PC-3 (cell line): ENCODE results near the gene UBXN4. TPM values are rescaled to one million over a fixed set of nuclear protein-coding genes. Genes with fewer than 3 reads are reported as not detected.

ENCODE experiments used
- ATAC-seq: fragments of 200-7000 bp; cut with Tn5 transposase; 2 replicates; pipeline ENCODE4 v1.9.1; 2020; ENCODE audit warnings: mild to moderate bottlenecking, moderate library complexity
- BruUV-seq: library from RNA; stranded (reverse); fragments of 400-500 nt; replicated peaks from 2 replicates; lab custom pipeline; 2021; lab: Mats Ljungman, UMichigan
- CTCF ChIA-PET: fragments of 300-600 bp; sonication (Branson Sonifier 250); formaldehyde crosslinking; loops from one replicate; lab custom pipeline; 2022; ENCODE audit warnings: antibody characterized with exemption; lab: Charles Lee
- POLR2A ChIA-PET: fragments of 300-600 bp; sonication (Branson Sonifier 250); formaldehyde crosslinking; loops from one replicate; lab custom pipeline; 2022; ENCODE audit warnings: antibody characterized with exemption; ENCODE audit not compliant: unreplicated experiment; lab: Charles Lee
- DNase-seq: peaks from one replicate; pipeline ENCODE4 v3.0.0-alpha.2; 2015
- H2AFZ ChIP-seq: fragments of 300-600 bp; sonication (generic); 2 replicates; pipeline ENCODE4 v1.6.0; 2016; ENCODE audit warnings: antibody characterized with exemption, low read length
- H3F3A ChIP-seq: fragments of 300-600 bp; sonication (generic); one replicate; pipeline ENCODE4 v1.6.0; 2017; ENCODE audit warnings: antibody characterized with exemption, low read length, control low read depth, mild to moderate bottlenecking; ENCODE audit not compliant: unreplicated experiment
- H3K27ac ChIP-seq: fragments of 300-600 bp; sonication (generic); 2 replicates; pipeline ENCODE4 v1.5.1; 2016; ENCODE audit warnings: mild to moderate bottlenecking, low read length
- H3K27me3 ChIP-seq: fragments of 300-600 bp; sonication (generic); 2 replicates; pipeline ENCODE4 v1.6.1; 2016; ENCODE audit warnings: low read length, mixed read lengths
- H3K36me3 ChIP-seq: fragments of 300-600 bp; sonication (generic); 2 replicates; pipeline ENCODE4 v1.6.1; 2016; ENCODE audit warnings: low read depth, mixed run types, low read length, mixed read lengths
- H3K4me1 ChIP-seq: fragments of 300-600 bp; sonication (generic); 2 replicates; pipeline ENCODE4 v1.5.1; 2016; ENCODE audit warnings: low read length; ENCODE audit not compliant: insufficient read depth
- H3K4me2 ChIP-seq: fragments of 300-600 bp; sonication (generic); 2 replicates; pipeline ENCODE4 v1.6.0; 2016; ENCODE audit warnings: low read length
- H3K4me3 ChIP-seq: fragments of 300-600 bp; sonication (generic); 2 replicates; pipeline ENCODE4 v1.5.1; 2016; ENCODE audit warnings: mild to moderate bottlenecking, low read length, mixed read lengths
- H3K79me2 ChIP-seq: fragments of 300-600 bp; sonication (generic); 2 replicates; pipeline ENCODE4 v1.6.1; 2017; ENCODE audit warnings: low read length, mixed read lengths
- H3K9ac ChIP-seq: fragments of 300-600 bp; sonication (generic); 2 replicates; pipeline ENCODE4 v1.6.0; 2016; ENCODE audit warnings: mild to moderate bottlenecking, low read length
- H3K9me2 ChIP-seq: fragments of 300-600 bp; sonication (generic); replicated peaks from 2 replicates; pipeline ENCODE4 v1.6.1; 2016; ENCODE audit warnings: mixed run types, low read length, mixed read lengths
- H3K9me3 ChIP-seq: fragments of 300-600 bp; sonication (generic); 2 replicates; pipeline ENCODE4 v1.6.1; 2016; ENCODE audit warnings: low read length, mixed read lengths
- H4K20me1 ChIP-seq: fragments of 300-600 bp; sonication (generic); 2 replicates; pipeline ENCODE4 v1.6.1; 2016; ENCODE audit warnings: low read length, mixed read lengths
- EZH2 ChIP-seq: fragments of 300-600 bp; sonication (generic); IDR thresholded peaks from one replicate; pipeline ENCODE4 v1.6.1; 2017; ENCODE audit warnings: antibody characterized with exemption, mild to moderate bottlenecking, low read length; ENCODE audit not compliant: unreplicated experiment
- EZH2phosphoT487 ChIP-seq: fragments of 300-600 bp; sonication (generic); IDR thresholded peaks from 2 replicates; pipeline ENCODE4 v1.6.1; 2018; ENCODE audit warnings: mild to moderate bottlenecking, antibody characterized with exemption, low read length, borderline replicate concordance
- intact Hi-C: fragments of 100-400 bp; cut with micrococcal nuclease; formaldehyde crosslinking; loops from 2 replicates; pipeline ENCODE4 v1.9.0; 2023
- total RNA-seq: library from RNA; depleted of rRNA; stranded (reverse); fragments of >200 nt; gene quantifications from 2 replicates; pipeline ENCODE4 v1.2.3, GENCODE V29; 2014
- TF ChIP-seq, protein P1 (sequence below): fragments of 300-600 bp; sonication (generic); conservative IDR thresholded peaks from 2 replicates; pipeline ENCODE4 v1.5.1; 2017; ENCODE audit warnings: antibody characterized with exemption, low read depth, mild to moderate bottlenecking, low read length

Gene UBXN4
- total RNA-seq, 1 experiment from 2014 or later, result 38.3 TPM

DNA sequence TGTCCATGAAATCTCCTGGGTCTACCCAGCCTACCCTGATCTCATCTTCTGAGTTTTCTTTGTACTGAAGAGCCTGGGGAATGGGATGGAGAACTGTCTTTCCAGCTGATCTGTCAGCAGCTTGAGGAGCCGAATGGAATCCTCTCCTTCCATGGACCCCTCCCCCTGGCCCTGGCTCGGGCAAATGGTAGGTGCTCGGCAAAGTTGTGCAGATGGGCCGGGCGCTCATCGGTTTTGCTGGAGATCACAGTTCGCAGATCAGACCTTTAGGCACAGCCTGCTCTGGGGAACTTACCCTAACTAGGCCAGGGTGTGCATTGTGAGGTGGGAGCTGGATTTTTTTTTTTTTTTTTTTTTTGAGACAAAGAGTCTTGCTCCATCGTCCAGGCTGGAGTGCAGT lies 55.0 kb downstream of the UBXN4 start:
- H3F3A ChIP-seq, result no peaks in the 10 kb centered on the region
- POLR2A ChIA-PET, result no interaction called here

GRCh38 chr2:135797497-135798274 lies 56.0 kb downstream of the UBXN4 start:
- H3K4me1 ChIP-seq, result no peaks in the 10 kb centered on the region
- TF ChIP-seq, protein P1, sequence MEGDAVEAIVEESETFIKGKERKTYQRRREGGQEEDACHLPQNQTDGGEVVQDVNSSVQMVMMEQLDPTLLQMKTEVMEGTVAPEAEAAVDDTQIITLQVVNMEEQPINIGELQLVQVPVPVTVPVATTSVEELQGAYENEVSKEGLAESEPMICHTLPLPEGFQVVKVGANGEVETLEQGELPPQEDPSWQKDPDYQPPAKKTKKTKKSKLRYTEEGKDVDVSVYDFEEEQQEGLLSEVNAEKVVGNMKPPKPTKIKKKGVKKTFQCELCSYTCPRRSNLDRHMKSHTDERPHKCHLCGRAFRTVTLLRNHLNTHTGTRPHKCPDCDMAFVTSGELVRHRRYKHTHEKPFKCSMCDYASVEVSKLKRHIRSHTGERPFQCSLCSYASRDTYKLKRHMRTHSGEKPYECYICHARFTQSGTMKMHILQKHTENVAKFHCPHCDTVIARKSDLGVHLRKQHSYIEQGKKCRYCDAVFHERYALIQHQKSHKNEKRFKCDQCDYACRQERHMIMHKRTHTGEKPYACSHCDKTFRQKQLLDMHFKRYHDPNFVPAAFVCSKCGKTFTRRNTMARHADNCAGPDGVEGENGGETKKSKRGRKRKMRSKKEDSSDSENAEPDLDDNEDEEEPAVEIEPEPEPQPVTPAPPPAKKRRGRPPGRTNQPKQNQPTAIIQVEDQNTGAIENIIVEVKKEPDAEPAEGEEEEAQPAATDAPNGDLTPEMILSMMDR, result peak; percentile 95
- no peak for TF ChIP-seq EZH2phosphoT487
- intact Hi-C loops, result loop anchor here (1.0 kb wide), 1 partner anchor 808 kb away; no protein-coding TSS in a partner anchor
- no peaks in the 10 kb centered on the region for H3K27me3 ChIP-seq
- H3K9me3 ChIP-seq, result no peaks in the 10 kb centered on the region
- peak; percentile 79 for DNase-seq
- no peak overlapping the region for H3K27ac ChIP-seq
- no peak overlapping the region for H3K9ac ChIP-seq
- no peaks in the 10 kb centered on the region for H4K20me1 ChIP-seq
- no peaks in the 10 kb centered on the region for H3K79me2 ChIP-seq
- H3K9me2 ChIP-seq, result no peaks in the 10 kb centered on the region
- H3K4me2 ChIP-seq, result no peak overlapping the region
- H3K4me3 ChIP-seq, result no peak overlapping the region
- H3K36me3 ChIP-seq, result no peaks in the 10 kb centered on the region
- no TSS peak for BruUV-seq
- ChIA-PET POLR2A (no interaction called here), CTCF (interaction anchor here (0.5 to 1.1 kb wide), 6 partner anchors 53 to 809 kb away, joined by 3 to 7 read pairs (median 4); no protein-coding TSS in a partner anchor)
- no peaks in the 10 kb centered on the region for H3F3A ChIP-seq
- ATAC-seq, result peak; percentile 94
- peak overlapping the region; percentile 47; the same call in 1 of the 2 replicates for H2AFZ ChIP-seq

More for the DNA sequence above, 55.0 kb downstream of the UBXN4 start:
- Histone ChIP-seq H3K4me3 (no peak overlapping the region), H3K27ac (no peak overlapping the region), H3K36me3 (no peaks in the 10 kb centered on the region), H3K9me2 (no peaks in the 10 kb centered on the region), H3K27me3 (no peaks in the 10 kb centered on the region), H4K20me1 (no peaks in the 10 kb centered on the region), H3K4me2 (no peak overlapping the region), H3K9ac (no peak overlapping the region), H3K79me2 (no peaks in the 10 kb centered on the region), H2AFZ (no peak overlapping the region), H3K9me3 (no peaks in the 10 kb centered on the region), H3K4me1 (no peaks in the 10 kb centered on the region)
- DNase-seq, result no peak
- ATAC-seq, result no peak
- intact Hi-C loops, result loop anchor here (1.0 kb wide), 1 partner anchor 807 kb away; no protein-coding TSS in a partner anchor
- BruUV-seq, result no TSS peak
- CTCF ChIA-PET, result interaction anchor here (0.6 kb wide), 1 partner anchor 323 kb away, joined by 4 read pairs; no protein-coding TSS in a partner anchor
- TF ChIP-seq EZH2phosphoT487 (no peak), EZH2 (no peak)
- TF ChIP-seq, protein P1, result no peak

- Histone ChIP-seq H3K4me1 (no peaks in the 10 kb centered on the region), H3K79me2 (no peaks in the 10 kb centered on the region), H3K27me3 (no peaks in the 10 kb centered on the region), H3K36me3 (no peaks in the 10 kb centered on the region), H3F3A (no peaks in the 10 kb centered on the region), H3K9ac (no peak overlapping the region), H2AFZ (no peak overlapping the region), H4K20me1 (no peaks in the 10 kb centered on the region), H3K9me2 (no peaks in the 10 kb centered on the region), H3K4me3 (no peak overlapping the region), H3K27ac (no peak overlapping the region), H3K4me2 (no peak overlapping the region), H3K9me3 (no peaks in the 10 kb centered on the region)
- TF ChIP-seq, protein P1, result no peak
- TF ChIP-seq EZH2, result no peak
- TF ChIP-seq EZH2phosphoT487, result no peak
- BruUV-seq, result no TSS peak
- ChIA-PET POLR2A (no interaction called here), CTCF (interaction anchor here (0.5 to 1.1 kb wide), 5 partner anchors 53 to 809 kb away, joined by 3 to 7 read pairs (median 4); no protein-coding TSS in a partner anchor)
- 0 out of 2 replicates have a peak, but pooled peaks have one; percentile 9 for ATAC-seq
- no peak for DNase-seq
- intact Hi-C loops, result no loop called here
Measured at GRCh38 chr2:135798275-135798705, 56.6 kb downstream of the UBXN4 start.
